HG03066 (cell line): ENCODE data around the gene PGM2.
A peak's percentile ranks its signal among the peaks of the same experiment; 100 is the strongest.
"Not testable (repeated sequence)": the region's sequence is repeated elsewhere in the genome, so short reads cannot be mapped to it uniquely, and the experiment has no call there.

ENCODE experiments used
- ATAC-seq: cut with Tn5 transposase; IDR thresholded peaks from one replicate; pipeline ENCODE4 v1.9.1; 2021; ENCODE audit warnings: low read depth; ENCODE audit not compliant: unreplicated experiment

PGM2 gene

GRCh38 chr4:37816006-37816405 lies 10.5 kb upstream of the PGM2 start:
- ATAC-seq = no peak

GRCh38 chr4:37816719-37817118 lies 9.8 kb upstream of the PGM2 start:
- ATAC-seq = no peak

GRCh38 chr4:37818752-37819151 lies 7.7 kb upstream of the PGM2 start:
- ATAC-seq = no peak

- ATAC-seq = not testable (repeated sequence)
Observed at GRCh38 chr4:37820458-37820857, 6.0 kb upstream of the PGM2 start.

GRCh38 chr4:37821953-37822605 lies 4.4 kb upstream of the PGM2 start:
- ATAC-seq = no peak

GRCh38 chr4:37825501-37825900 lies 985 bp upstream of the PGM2 start:
- ATAC-seq = not testable (repeated sequence)

- peak; percentile 14 for ATAC-seq
Observed at GRCh38 chr4:37825968-37826294, 555 bp upstream of the PGM2 start.

- ATAC-seq = peak; percentile 30
Observed at GRCh38 chr4:37827030-37827685, 672 bp downstream of the PGM2 start.

GRCh38 chr4:37827802-37828321 lies 1.4 kb downstream of the PGM2 start:
- no peak for ATAC-seq

- ATAC-seq = no peak
Observed at GRCh38 chr4:37828843-37829242, 2.4 kb downstream of the PGM2 start.

GRCh38 chr4:37830640-37831039 lies 4.2 kb downstream of the PGM2 start:
- no peak for ATAC-seq

- no peak for ATAC-seq
Observed at GRCh38 chr4:37835031-37835430, 8.5 kb downstream of the PGM2 start.

GRCh38 chr4:37835806-37836205 lies 9.3 kb downstream of the PGM2 start:
- no peak for ATAC-seq

- ATAC-seq = no peak
Observed at GRCh38 chr4:37836274-37836673, 9.8 kb downstream of the PGM2 start.

GRCh38 chr4:37836838-37837440 lies 10.5 kb downstream of the PGM2 start:
- no peak for ATAC-seq

- no peak for ATAC-seq
Observed at GRCh38 chr4:37837446-37837845, 11.0 kb downstream of the PGM2 start.

- ATAC-seq = no peak
Observed at GRCh38 chr4:37839426-37839825, 12.9 kb downstream of the PGM2 start.

- no peak for ATAC-seq
Observed at GRCh38 chr4:37844204-37844603, 17.7 kb downstream of the PGM2 start.

GRCh38 chr4:37845201-37845600 lies 18.7 kb downstream of the PGM2 start:
- no peak for ATAC-seq

GRCh38 chr4:37847311-37847884 lies 20.9 kb downstream of the PGM2 start:
- ATAC-seq = no peak

GRCh38 chr4:37852376-37852775 lies 25.9 kb downstream of the PGM2 start:
- no peak for ATAC-seq

- ATAC-seq = no peak
Observed at GRCh38 chr4:37858112-37858511, 31.6 kb downstream of the PGM2 start.
